HPDE6-E6E7 (cell line): ENCODE measurements around the gene CCDC192.

Source experiments
- DNase-seq: peaks from one replicate; pipeline ENCODE4 v3.0.0; 2011; ENCODE audit warnings: missing footprints; ENCODE audit errors: extremely low spot score

The CCDC192 gene

DNA sequence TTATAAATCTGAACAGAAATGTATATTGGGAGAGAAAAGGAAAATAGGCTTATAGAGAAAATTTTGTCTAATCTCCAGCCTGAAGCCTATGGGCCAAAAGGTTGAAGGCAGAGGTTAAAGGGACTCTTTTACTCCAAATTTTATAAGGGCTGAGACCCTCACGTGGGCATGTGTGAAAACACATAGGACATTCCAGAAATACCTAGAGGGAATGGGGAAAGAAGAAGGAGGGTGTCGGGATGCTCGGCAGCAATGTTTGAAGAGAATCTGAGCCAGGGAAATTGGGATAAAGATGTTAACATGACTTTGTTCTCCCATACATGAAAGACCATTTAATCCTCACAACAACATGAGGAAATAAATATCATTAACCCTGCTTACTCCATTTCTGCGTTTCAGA, 278.3 kb downstream of the CCDC192 start:
- DNase-seq: no peak

DNA sequence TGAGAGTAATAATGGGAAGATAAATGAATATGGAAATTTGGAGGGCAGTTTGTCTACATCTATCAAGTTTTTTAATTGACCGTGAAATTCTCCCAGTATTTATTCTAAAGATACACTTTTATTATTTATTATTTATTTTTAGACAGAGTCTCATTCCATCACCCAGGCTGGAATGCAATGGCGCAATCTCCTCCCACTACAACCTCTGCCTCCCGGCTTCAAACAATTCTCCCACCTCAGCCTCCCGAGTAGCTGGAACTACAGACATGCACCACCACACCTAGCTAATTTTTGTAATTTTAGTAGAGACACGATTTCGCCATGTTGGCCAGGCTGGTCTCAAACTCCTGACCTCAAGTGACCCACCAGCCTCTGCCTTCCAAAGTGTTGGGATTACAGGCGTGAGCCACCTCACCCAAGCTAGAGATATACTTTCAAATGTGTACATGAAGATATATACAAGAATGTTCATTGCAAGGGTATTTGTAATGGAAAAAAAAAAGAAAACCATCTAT, 282.7 kb downstream of the CCDC192 start:
- no peak for DNase-seq

DNA sequence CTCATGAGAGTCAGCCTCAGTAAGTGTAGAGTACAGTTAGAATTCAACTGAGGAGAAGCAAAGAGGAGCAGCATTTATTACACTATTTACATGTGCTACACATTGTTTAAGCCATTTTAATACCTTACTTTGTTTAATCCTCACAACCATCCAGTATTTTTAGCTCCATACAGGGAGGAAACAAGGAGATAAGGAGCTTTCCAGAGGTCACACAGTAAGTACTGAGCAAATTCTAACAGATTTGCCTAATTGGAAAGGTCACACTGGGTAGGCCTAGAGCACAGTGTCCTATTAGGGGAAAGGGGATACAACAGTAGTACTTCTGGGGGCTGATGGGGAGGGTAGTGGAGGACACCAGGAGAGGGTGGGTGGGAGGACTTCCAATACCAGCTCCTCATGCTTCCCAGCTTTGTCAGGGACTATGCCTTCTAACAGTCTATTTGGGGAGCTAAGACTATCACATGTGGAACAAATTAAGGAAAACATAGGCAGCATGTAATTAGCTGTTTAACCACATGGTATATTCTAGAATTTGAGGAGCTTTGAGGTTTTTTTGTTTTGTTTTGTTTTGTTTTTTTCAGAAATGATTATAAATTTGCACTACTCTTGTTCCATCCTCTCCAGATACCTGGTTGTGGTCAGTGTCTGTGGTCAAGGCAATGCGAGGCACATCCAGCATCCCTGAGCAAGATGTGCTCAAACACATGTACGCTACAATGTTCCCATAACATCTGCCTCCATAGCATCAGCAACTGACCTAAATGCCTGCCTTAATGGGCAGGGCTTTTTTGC, 284.4 kb downstream of the CCDC192 start:
- DNase-seq: no peak

DNA sequence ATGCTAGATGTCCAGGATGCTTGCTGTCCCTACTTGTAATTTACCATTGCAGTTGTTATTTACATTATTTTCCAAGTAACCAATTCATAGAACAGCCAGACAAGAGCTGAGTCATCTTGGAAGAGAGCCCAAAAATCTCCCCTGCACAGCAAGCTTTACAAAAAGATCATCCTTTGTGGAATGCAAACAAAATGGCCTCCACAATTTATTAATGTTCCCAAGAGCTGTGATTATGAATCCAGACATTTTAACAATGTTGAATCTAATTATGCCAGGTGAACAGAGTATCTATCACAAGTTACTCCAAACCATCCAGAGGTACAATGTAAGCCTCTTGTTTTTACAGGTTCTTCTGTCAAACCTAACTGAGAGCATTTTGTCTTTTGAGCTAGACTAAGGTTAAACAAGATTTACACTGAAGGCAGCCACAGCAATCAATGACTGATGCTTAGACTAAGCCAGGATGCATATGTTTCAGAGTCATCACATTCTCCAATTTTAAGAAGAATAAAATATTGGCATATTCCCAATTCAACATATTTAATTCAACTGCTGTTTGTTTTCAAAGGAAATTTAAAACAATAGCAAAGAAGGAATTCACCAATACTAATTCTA, 285.1 kb downstream of the CCDC192 start:
- peak; percentile 47 for DNase-seq
